IPS-NIHi7 (cell line): ENCODE measurements around the gene HIVEP3.
A peak's percentile ranks its signal among the peaks of the same experiment; 100 is the strongest.
"Not testable (repeated sequence)": the region's sequence is repeated elsewhere in the genome, so short reads cannot be mapped to it uniquely, and the experiment has no call there.

Experiments used
- DNase-seq: peaks from one replicate; pipeline ENCODE4 v3.0.0; 2012; ENCODE audit warnings: mixed read lengths; ENCODE audit errors: extremely low spot score

The HIVEP3 gene

GRCh38 chr1:41918450-41919043 is at the start of gene HIVEP3:
Gene HIVEP3 (minus strand): TSS chr1:41918922.
- peak; percentile 41 for DNase-seq

GRCh38 chr1:41964400-41964799 is 45.7 kb upstream of the HIVEP3 start:
- DNase-seq: no peak

- DNase-seq: no peak
Measured at GRCh38 chr1:41963636-41964035, 44.9 kb upstream of the HIVEP3 start.

- DNase-seq: no peak
Measured at GRCh38 chr1:41958015-41958673, 39.4 kb upstream of the HIVEP3 start.

DNA sequence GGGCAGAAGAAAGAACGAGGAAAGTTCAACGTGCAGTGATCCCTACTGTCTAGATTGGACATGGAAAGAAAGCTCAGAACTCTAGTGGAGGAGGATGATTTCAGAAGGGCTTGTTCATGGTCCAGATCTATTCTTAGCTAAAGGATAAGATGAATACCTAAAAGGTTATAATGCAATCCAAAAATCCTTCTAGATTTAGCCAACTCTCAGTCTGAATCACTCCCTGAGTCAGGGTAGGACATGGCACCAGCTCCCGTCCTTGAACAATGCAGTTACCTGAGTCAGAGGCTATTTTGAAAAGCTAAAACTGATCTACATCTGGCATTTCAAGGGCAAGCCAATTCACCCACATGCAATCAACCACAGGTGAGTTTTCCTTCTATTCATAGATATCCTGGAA is 38.8 kb upstream of the HIVEP3 start:
- DNase-seq: no peak

- no peak for DNase-seq
Measured at GRCh38 chr1:41955461-41956159, 36.9 kb upstream of the HIVEP3 start.

- peak; percentile 35 for DNase-seq
Measured at GRCh38 chr1:41954533-41954944, 35.8 kb upstream of the HIVEP3 start.

GRCh38 chr1:41953291-41953690 is 34.6 kb upstream of the HIVEP3 start:
- no peak for DNase-seq

DNA sequence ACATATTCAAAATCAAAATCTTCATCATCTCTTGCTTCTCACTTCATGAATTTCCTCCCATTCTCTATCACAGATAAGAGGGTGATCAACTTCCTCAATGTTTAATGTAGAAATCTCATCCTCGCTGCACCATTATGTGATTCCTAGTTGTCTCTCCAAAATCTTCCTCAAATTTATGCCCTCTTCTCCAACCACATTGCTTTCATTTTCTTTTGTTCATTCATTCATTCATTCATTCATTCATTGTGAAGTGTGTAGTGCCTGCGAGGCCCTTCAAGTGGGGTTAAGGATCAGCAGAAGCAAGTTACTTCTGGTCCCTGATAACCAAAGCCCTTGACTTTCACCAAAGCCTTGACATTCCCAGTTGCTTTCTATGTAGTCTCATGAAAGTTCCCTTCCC is 33.5 kb upstream of the HIVEP3 start:
- DNase-seq: no peak

DNA sequence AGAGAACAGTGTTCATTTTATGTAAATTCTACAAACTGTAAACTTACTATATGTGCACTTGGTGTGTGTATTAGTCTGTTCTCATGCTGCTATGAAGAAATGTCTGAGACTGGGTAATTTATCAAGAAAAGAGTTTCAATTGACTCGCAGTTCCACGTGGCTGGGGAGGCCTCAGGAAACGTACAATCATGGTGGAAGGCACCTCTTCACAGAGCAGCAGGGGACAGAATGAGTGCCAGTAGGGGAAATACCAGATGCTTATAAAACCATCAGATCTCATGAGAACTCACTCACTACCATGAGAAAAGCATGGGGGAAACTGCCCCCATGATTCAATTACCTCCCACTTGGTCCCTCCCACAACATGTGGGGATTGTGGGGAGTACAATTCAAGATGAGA is 32.8 kb upstream of the HIVEP3 start:
- not testable (repeated sequence) for DNase-seq

GRCh38 chr1:41950820-41951219 is 32.1 kb upstream of the HIVEP3 start:
- DNase-seq: no peak

DNA sequence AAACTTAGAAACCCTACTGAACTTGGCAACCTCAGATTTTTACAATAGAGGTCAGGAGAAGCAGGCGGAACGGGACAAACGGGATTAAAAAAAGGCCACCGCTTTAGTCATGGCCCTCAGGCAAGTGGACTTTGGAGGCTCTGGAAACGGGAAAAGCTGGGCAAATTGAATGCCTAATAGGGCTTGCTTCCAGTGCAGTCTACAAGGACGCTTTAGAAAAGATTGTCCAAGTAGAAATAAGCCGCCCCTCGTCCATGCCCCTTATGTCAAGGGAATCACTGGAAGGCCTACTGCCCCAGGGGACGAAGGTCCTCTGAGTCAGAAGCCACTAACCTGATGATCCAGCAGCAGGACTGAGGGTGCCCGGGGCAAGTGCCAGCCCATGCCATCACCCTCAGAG is 27.2 kb upstream of the HIVEP3 start:
- not testable (repeated sequence) for DNase-seq

- DNase-seq: no peak
Measured at GRCh38 chr1:41943717-41944116, 25.0 kb upstream of the HIVEP3 start.

DNA sequence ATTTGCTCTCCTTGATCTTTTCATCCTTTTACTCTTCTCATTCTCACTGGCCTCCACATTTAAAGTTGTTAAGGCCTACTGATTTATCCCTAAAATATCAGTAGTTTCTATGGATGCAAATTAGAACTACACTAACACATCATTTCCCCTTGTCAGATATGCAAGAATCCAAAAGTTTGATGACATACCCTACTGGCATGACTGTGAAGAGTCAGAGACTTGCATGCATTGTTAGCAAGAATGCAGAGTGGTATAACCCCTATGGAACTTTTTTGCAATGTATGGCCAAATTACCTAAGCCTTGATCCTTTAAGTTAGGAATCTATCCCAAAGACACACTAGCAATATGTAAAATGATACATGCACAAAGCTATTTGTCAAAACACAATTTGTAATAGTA is 23.6 kb upstream of the HIVEP3 start:
- DNase-seq: no peak

DNA sequence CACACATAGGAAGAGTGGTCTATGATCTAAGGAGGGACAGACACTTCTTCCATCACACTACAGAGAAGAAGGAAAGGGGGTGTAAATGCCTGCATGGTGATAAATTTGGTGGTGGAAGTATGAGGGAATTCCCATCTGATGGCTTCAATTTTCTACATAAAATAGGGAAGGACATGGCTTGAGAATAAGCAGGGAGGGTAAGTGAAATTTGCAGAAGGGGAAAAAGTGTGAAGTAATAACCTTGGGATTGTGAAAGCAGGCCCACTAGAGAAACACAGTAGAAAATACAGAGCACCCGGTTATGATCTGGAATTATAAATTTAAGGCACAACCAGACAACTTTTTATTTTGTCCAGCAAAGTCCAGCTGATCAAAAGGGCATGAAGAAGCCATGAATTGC is 22.7 kb upstream of the HIVEP3 start:
- DNase-seq: no peak

DNA sequence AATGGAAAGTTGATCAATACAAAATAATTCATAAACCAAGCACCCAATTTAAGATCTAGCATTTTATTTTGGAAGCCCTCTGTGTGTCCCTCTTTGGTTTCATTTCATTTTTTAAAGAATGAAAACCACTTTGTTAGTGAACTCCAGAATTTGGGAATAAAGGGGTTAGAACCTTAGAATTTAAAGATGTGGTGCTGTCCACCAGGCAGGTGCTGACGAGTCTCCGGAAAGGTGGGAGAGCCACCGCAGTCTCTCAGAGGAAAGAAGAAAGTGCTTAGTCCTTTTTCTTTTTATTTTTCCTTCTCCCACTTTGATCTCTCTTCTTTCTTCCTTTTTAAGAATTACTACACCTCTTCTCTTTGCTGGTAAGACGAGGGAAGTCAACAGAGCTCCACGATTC is 20.5 kb upstream of the HIVEP3 start:
- DNase-seq: no peak

GRCh38 chr1:41936107-41936506 is 17.4 kb upstream of the HIVEP3 start:
- no peak for DNase-seq

DNA sequence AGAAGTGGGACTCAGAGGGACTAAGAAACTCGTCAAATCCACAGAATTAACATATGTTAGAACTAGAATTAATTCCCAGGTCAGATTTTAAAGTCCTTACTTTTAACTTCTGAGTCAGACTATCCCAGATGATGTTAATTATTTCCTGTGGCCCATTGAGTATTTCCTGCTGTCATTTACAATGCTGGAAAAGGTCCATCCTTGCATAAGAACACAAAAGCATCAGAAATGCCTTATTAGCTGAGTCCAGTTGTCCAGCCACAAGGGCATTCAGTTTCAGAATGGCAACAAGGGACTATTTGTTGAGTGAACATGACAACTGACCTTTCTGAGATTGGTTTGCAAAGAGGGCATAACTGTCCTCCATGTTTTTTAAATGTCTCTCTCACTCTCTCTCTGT is 16.5 kb upstream of the HIVEP3 start:
- no peak for DNase-seq

GRCh38 chr1:41933106-41933505 is 14.4 kb upstream of the HIVEP3 start:
- no peak for DNase-seq

DNA sequence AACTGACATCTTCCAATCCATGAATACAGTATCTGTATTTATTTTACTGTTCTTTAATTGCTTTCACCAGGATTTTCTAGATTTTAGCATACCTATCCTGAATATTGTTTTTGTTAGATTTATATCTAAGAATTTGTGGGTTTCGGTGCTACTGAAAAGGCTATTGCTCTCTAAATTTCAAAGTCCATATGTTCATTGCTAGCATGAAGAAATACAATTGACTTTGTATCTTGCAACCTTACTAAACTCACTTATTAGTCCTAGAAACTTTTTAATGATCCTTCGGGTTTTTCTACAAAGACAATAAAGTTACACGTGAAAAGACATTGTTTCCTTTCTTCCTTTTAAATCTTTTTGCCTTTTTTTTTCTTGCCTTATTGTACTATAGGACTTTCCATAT is 12.9 kb upstream of the HIVEP3 start:
- DNase-seq: no peak

DNA sequence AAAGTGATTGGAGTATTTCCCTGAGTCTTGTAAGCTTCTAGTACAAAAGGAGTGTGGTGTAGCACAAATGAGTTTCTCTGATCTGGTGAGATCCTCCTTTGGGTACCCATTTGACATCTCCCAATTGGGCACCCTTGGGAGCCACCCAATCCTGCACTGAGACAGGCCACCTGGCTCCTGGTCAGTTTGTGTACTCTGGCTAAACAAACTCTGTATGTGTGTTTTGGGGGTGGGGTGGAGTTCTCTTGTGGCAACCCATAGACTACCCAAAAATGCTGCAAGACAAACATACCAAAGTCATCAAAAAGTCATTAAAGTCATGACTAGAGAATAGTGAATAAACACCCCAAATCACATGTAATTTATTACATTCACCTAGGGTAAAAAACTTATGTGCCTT is 8.4 kb upstream of the HIVEP3 start:
- no peak for DNase-seq

DNA sequence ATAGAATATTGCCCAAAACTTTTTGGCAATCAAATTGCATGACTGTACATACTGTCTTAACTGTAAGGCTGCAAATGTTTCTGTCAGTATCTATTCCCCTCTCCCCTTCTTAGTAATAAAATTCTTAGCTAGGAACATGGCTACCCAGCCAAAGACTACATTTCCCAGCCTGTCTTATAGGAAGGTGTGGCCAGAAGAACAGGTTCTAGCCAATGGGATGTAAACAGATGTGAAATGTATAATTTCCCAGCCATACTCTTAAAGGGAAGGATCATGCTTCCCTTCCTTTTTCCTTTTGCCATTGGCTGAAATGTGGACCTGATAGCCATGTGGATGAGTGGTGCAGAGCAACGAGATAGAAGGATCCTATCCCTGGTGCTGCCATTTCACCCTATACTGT is 7.0 kb upstream of the HIVEP3 start:
- DNase-seq: no peak

GRCh38 chr1:41924911-41925310 is 6.2 kb upstream of the HIVEP3 start:
- DNase-seq: no peak
